Fibroblast of the conjunctiva (primary cell): Measurements from ENCODE around the gene CITED2.
"Not testable (repeated sequence)": the region's sequence is repeated elsewhere in the genome, so short reads cannot be mapped to it uniquely, and the experiment has no call there.

Experiments
- DNase-seq: peaks from one replicate; pipeline ENCODE4 v3.0.0-alpha.2; 2010; ENCODE audit warnings: low read depth

Gene CITED2

DNA sequence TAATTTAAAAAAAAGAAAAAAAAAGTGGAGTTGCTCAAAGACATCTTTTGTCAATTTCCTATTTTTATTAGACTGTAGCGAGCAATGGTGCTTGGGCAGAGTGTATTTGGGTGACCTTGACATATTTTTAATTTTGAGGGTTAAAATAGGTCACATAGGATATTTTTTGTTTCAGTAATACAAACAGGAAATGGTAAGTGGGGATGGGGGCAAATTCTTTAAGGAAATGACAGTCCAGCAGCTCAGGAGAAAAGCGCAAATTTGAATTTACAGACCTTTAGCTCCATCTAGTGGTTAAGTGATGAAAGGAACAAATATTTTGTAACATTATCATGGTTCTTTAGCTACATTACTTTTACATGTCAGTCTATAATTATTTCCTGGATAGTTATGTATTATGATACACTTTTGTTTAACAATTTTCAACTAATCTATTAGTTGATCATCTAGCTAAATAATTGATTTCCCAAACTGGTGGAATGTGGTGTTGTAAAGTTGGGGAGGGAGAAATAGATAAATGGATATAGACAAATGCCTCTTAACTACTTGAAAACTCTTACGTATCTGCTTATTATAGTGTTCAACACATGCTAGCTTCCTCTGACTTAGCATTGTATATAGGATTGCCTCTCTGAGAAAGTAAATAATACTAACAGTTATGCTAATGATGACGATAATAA is 10.0 kb downstream of the CITED2 start:
- DNase-seq: peak; percentile 42

DNA sequence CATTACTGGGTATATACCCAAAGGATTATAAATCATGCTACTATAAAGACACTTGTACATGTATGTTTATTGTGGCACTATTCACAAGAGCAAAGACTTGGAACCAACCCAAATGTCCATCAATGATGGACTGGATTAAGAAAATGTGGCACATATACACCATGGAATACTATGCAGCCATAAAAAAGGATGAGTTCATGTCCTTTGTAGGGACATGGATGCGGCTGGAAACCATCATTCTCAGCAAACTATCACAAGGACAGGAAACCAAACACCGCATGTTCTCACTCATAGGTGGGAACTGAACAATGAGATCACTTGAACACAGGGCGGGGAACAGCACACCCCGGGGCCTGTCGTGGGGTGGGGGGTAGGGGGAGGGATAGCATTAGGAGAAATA is 10.7 kb downstream of the CITED2 start:
- DNase-seq: not testable (repeated sequence)

DNA sequence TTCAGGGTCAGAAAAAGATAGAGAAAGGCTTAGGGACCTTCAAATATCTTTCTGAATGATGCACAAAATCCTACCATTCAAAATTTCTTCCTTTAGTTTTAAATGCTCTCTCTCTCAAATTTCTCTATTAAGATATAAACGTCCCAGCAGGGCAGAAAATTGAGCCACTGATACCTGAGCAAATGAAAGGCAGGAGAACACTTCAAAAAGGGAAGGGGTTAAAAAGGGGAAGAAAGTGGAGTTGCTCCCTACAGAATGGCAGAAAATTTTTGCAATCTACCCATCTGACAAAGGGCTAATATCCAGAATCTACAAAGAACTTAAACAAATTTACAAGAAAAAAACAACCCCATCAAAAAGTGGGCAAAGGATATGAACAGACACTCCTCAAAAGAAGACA is 11.3 kb downstream of the CITED2 start:
- not testable (repeated sequence) for DNase-seq

DNA sequence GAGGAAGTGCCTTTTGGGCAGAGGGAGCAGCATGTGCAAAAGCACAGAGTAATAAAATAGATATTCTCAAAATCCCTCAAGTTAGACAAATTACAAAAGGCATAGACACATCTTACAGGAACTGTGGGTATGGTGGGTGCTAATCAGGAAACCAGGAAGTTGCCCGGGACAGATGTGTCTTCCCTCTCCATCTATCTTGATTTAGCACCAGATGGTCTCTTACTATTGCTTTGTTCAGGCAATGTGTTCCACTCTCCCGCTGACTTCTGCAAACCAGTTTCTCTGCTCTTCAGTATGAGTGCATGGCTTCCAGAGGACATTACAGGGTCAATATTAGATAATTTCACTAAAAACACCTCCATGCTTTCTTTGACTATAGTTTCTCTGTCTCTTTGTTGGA is 13.2 kb downstream of the CITED2 start:
- no peak for DNase-seq

DNA sequence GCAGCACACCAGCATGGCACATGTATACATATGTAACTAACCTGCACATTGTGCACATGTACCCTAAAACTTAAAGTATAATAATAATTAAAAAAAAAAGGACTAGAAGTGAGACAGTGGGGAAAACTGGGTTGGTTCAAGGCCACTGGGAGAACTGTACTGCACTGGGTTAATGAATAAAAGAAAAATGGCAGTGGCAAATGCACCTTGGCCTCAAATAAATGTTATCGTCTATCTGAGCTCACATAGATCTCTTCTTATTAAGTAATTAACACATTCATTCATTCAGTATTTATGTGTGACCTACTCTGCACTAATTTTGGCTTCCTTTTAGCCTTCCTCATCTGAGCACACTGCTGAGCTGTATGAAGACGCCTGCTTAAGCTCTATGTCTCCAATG is 17.5 kb downstream of the CITED2 start:
- DNase-seq: no peak

DNA sequence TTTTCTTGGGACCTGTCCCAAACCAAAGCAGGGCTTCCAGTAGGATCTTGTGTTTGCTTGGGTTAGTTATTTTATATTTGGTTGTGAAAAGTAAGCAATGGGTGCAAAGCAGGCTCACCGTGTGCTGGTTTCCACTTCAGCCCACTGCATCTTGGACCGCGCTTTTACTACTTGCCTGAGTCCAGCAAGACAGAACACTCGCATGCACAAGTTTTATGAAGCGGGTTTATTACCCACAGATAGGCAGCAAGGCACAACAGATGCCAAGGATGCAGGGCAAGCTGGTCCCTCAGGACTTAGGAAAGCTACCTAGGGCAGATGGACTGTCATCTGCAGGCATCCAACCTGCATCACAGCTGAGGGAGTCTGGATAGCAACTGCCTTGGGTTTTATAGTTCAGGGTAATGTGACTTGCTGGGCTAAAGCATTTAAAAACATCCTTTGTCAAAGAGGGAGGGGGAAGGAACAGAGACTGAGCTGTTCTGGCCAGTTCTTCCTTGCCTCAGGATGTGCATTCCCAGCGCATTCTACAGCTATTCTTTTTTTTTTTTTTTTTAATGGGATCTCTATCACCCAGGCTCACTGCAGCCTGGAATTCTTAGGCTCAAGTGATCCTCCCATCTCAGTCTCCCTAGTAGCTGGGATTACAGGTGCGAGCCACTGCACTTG is 18.5 kb downstream of the CITED2 start:
- no peak for DNase-seq

DNA sequence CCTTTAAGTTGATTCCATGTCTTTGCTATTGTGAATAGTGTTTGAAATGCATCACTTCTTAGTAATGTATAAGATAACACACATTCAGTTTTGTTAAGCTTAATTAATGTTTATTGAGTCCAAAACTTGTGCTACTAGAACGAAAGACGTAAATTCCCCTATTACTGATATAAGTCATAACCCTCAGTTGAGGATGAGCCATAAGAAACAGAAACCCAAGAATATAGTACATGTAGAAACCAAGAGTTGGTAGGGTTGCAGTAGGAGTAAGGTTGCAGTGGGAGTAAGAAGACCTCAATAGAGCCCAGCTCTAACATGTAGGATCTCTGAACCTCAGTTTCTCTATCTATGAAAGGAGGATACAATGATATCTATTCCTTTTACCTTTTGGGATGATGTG is 19.3 kb downstream of the CITED2 start:
- no peak for DNase-seq

DNA sequence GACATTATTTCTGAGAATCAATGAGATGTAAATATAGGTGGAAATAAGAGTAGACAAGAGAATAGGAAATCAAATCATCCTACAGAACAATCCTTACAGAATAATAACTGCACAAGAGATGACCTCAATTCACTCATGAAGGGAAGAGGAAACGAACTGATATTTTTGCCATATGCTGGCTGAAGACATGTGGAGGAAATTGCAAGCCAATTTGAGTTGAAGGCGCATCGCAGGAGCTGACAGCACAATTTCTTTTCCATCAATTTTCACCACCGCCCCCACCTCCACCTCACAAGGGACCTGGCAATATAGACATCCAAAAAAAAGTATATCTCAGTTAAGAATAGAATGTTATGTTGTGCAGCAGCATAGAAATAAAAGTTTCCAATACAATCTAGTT is 20.3 kb downstream of the CITED2 start:
- DNase-seq: no peak

DNA sequence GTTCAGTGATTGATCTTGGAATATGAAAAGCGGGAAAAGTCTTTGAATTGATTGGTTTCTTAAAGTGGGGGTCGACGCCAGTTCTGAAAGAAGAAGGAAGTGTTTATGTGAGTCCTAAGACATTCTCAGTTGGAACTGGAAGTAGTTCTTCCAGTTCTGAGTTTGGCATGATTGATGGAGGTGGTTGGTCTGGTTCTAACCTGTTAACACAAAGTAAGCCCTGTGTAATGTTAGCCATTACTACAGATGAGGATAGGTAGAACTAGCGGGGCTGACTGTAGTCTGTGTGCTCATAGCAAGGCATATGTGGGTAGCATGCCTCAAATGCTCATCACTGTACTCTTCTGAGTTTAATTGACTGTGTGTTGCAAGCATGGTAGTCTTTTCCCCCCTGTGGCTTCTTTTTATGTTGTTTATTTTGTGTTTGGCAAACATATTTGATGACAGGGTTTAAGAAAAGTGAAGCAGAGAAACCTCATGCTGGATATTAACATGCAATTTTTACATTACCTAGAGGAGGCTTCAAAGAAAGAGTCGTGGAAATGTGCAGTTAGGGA is 24.9 kb downstream of the CITED2 start:
- no peak for DNase-seq

DNA sequence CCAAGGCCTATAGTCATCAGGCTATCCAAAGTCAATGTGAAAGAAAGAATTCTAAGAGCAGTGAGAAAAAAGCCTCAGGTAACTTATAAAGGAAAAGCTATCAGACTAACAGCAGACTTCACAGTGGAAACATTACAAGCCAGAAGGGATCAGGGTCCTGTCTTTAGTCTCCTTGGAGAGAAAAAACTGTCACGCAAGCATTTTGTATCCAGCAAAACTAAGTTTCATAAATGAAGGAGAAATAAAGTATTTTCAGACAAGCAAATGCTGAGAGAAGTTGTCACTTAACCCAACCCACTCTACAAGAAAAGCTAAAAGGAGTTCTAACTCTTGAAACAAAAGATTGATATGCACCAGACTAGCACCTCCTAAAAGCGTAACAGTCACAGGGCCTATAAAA is 28.1 kb downstream of the CITED2 start:
- DNase-seq: no peak

DNA sequence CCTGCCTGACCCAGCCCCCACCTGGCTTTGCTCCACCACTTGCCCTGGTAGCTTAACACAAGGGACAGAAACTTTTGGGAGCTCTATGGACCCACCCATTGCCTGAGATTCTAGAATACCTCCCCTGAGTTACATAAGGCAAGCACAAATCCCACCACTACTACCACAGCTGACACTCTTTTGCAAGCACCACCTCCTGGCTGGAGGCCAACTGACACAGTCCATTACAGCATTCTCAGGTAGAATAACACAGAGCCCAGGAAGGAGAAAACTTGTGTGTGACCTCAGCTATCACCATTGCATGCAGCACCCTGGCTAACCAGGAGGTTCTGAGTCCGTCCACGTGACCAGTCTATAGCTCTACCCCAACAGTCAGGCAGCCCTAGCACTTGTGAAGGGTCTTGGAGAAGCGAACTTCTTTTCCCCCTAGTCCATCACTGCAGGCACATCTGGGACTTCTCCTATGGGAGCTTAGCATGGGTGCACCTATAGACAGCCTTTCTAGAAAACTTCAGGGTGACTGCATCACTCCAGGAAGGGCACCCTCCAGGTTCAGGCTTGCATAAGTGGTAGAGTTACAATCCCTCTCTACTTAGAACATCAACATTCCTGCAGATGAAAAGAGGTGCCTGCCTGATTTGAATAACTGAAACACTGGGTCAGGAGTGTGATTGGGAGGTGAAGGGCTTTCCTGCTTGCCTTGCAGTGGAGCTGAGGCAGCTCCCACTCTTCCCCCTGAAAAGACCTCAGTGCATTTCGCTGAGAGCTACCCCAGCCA is 30.1 kb downstream of the CITED2 start:
- no peak for DNase-seq

DNA sequence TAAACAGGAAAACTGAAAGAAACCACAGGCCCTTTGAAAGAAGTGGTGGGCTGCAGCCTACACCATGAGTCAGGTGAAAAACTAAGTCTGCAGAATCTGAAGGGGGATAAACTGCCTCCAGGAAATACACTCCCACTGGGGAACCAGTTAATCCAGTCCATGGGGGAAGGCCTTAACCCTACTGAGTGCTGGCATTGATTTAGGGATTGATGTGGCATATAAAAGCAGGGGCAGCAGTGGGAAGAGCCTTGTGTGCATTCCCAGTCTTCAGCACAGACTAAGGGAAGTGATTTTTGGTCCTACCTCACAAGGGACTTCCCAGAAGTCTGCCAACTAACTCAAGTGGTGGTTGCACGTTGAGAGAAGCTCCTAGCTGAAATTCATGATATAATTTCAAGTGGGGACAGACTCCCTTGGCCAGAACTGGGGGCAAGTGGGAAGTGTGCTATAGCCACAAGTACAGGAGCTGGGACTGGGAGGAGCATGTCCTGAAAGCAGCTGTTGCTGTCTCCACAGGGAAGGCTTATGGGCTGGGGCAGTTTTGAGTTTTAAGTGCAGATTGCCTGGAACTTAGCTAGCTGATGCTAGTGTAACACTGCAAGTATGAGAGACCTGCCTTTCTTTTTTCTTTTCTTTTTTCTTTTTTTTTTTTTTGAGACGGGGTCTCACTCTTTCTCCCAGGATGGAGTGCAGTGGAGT is 31.2 kb downstream of the CITED2 start:
- no peak for DNase-seq

DNA sequence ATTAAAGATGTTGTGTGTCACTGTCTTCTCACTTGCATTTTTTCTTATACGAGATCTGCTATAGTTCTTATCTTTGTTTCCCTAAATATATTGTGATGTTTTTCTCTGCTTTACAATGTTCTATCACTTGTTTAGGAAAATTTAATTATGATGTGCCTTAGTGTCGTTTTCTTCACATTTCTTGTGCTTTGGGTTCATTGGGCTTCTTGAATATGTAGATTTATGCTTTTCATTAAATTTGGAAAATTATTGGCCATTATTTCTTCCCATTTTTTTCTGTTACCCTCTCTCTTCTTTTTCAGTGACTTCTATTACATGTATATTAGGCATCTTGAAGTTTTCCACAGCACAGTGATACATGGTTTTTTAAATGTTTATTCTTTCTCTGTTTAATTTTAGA is 33.4 kb downstream of the CITED2 start:
- DNase-seq: no peak

DNA sequence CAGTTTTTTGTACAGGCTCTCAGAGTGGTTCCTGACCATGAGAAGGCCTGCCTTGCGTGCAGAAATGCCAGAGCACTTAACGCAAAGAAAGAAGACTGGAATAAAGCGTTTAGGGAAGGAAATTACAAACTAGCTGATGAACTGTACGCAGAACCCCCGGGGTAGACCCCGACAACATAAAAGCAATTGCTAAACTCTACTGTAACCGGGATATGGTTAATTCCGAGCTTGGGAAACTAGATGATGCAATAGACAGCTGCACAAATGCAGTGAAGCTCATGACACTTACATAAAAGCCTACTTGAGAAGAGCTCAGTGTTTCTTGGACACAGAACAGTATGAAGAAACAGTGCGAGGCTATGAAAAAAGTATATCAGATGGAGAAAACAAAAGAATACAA is 35.7 kb downstream of the CITED2 start:
- peak; percentile 71 for DNase-seq

DNA sequence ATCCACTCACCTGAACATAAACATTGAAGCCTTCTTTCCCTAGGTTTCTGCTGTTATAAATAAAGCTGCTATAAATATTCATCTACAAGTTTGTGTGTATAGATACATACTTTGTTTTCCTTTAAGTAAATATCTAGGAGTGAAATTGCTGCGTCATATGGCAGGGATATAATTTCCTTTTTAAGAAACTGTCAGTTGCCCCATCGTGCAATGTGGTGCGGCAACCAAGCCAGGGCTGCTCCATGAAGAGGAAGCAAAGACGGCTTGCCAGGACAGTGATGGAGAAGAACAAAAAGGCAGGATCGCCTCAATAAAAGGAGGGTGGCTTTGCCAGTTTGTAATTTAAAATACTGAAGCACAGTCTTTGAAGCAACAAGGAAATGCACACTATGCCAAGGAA is 36.6 kb downstream of the CITED2 start:
- DNase-seq: no peak

DNA sequence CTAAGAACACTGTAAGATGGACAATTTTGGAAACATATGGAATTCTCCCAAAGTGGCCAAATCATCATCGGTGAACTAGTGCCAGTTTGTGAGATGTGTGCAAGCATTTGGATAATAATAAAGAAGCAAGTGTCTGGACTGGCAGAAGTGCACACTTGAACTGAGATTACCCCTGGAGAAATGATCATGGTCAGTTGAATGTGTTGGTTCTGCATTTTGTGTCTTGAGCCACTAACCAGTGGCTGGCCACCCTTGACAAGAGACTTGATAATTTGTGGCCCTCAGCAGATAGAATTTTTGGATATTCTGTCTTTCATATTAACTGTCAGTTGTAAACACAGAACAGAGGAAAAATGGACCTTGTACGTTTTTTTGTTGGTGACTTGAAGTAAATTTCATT is 37.4 kb downstream of the CITED2 start:
- DNase-seq: no peak

DNA sequence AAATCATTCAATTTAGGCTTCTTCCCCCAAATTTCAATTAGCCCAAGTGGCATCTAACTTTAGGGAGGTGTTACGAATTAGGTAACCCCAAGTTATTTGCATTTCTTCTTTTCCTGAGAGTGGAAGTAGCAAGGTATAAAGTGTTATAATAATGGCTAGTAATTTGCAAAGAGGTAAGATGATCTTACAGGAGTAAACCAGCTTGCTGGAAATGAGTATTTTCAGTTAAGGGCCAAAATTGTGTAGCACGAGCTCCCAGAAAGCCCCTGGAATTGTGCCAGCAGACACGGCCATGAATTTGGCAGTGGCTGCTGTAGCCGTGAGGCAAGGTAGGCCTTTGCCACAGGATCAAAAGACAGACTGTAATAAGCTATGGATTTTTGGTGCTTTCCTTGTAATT is 38.0 kb downstream of the CITED2 start:
- peak; percentile 26 for DNase-seq

DNA sequence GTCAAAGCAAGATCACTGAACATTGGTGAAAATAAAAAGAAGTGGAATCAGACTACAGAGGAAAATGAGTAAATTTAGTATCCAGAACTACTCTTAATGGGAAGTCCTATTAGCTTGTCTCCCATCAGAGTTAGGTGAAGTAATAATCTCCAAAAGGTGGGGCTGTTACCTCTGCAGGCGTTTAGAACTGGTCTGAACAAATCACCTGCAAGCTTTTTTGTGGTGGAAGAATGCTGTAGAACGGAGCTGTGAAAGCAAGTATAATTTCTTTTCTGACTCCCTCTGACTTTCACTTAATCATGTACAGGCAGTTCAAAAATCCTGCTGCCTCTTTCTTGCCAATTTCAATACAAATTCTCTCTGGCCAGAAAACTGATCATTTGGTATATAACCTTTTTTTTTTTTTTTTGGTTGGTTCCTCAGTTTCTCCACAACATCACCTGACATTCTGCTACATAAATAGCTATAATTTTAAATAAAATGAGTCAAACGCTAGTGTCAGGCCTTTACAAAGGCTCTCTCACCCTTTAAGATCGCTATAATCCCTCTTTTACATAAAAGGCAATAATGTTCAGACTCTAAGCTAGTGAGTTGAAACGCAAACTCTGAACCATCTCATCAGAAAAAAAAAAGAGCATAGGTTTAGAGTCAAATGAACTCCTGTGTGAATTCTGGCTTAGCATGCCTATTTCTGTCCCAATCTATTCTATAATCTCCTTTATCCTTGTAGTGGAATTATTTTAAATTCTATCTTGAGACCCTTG is 38.8 kb downstream of the CITED2 start:
- no peak for DNase-seq

DNA sequence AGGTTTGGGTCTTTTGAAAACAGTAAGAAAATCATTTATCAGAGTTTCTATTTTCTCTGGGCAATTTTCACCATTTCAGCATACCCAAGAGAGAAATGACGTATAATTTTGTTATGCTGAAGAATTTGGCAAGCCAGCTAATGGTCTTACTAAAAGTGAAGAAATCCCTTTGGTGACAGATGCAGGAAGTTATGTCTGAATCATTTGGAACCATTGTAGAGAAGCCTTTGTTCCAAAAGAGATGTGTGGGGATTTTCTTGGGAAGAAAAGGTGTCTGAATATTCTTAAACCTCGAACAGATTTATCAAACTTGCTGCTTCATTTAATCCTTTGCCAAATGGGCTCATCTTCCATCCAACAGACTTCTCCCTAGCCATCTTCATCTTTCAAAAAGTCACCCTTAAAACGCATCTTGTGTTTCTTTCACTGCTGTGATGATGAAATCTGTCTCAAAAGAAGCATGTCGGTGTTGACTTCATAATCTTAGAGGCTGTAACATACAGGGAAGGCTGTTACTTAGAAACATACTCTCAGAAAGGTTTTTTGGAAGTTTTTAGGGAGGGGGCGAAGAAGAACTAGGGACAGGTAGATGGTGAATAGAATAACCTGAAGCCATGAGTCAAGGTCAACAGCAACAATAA is 39.5 kb downstream of the CITED2 start:
- peak; percentile 90 for DNase-seq

DNA sequence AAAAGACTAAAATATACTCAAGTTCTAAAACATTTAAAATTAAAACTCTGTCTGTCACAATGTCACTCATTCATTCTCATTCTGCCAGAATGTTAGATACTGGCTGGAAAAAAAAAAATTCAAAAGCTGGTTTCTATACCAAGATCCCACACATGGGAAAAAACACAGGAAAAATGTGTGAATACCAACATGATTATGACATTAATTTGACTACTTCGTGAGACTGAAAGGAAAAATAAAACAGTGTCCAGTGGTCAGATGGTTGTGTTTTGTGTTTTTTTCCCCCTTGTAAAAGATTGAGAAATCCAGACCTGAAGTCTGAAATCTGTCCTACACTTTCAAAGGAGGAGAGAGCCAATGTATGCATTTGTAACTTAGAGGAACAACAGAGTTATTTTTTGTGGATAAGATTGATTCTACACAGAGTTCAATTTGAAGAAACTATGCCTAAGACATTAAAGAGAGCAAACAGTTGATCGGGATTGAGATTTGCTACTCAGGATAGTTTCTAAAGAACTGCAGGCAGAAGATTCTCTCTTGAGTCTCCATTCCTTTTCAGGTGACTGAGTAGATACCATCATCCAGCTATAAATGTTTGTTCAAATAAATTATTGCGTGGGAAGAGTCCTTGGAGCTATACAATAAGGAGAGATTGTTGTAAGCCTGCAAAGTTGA is 43.5 kb downstream of the CITED2 start:
- DNase-seq: no peak

DNA sequence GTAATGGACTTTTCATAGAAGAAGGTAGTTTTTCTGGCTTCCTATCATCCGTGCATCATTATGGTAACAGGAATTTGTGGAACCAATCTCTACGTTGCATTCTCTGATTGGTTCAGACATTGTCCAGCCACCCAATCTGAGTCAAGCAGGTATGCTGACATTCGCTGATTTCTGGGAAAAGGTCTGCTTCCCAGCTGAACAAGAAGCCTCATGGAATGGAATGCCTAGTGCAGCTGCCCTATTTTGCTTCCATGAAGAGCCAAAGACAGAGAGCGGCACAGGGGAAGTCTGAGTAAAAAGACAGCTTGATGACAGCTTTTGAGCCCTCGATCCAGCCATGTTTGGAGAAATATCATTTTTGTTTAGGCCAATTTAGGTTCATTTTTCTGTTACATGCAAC is 44.1 kb downstream of the CITED2 start:
- DNase-seq: no peak
